Stimulated activated CD8-positive, alpha-beta memory T cell treated with anti-CD3 and anti-CD28 coated beads, Interleukin-7, amount 100 ng/mL, for 24 hours (primary cell): Measurements from ENCODE around the gene PROCR.
"Not testable (repeated sequence)": the region's sequence is repeated elsewhere in the genome, so short reads cannot be mapped to it uniquely, and the experiment has no call there.

Source experiments
- DNase-seq: peaks from one replicate; pipeline ENCODE4 v3.0.0-alpha.2; 2020; ENCODE audit warnings: low read depth

Gene PROCR

GRCh38 chr20:35171753-35172433 lies at the start of gene PROCR:
Gene PROCR (plus strand): TSS chr20:35172072. CDS start chr20:35172155, 83 bp downstream.
- DNase-seq = no peak

GRCh38 chr20:35122756-35123405 lies 49.0 kb upstream of the PROCR start:
- DNase-seq = no peak

GRCh38 chr20:35125753-35126152 lies 46.1 kb upstream of the PROCR start:
- no peak for DNase-seq

- DNase-seq = no peak
These were observed 42.2 kb upstream of the PROCR start for GRCh38 chr20:35129647-35130069.

GRCh38 chr20:35131934-35132333 lies 39.9 kb upstream of the PROCR start:
- DNase-seq = no peak

- no peak for DNase-seq
These were observed 38.8 kb upstream of the PROCR start for GRCh38 chr20:35133031-35133430.

GRCh38 chr20:35133735-35134134 lies 38.1 kb upstream of the PROCR start:
- DNase-seq = no peak

GRCh38 chr20:35134472-35134871 lies 37.4 kb upstream of the PROCR start:
- no peak for DNase-seq

GRCh38 chr20:35134880-35135279 lies 37.0 kb upstream of the PROCR start:
- DNase-seq = no peak

- no peak for DNase-seq
These were observed 35.8 kb upstream of the PROCR start for GRCh38 chr20:35135867-35136586.

GRCh38 chr20:35144694-35145093 lies 27.2 kb upstream of the PROCR start:
- no peak for DNase-seq

GRCh38 chr20:35145141-35145564 lies 26.7 kb upstream of the PROCR start:
- DNase-seq = no peak

- no peak for DNase-seq
These were observed 25.5 kb upstream of the PROCR start for GRCh38 chr20:35146299-35146919.

- peak; percentile 87 for DNase-seq
These were observed 24.8 kb upstream of the PROCR start, which contains the start of gene EDEM2 for GRCh38 chr20:35146920-35147574. Gene EDEM2 (minus strand): TSS chr20:35147336. CDS start chr20:35147258, 78 bp downstream.

- not testable (repeated sequence) for DNase-seq
These were observed 24.2 kb upstream of the PROCR start for GRCh38 chr20:35147575-35148071.

GRCh38 chr20:35150846-35151579 lies 20.9 kb upstream of the PROCR start:
- DNase-seq = no peak

GRCh38 chr20:35151736-35152135 lies 20.1 kb upstream of the PROCR start:
- DNase-seq = no peak

- DNase-seq = no peak
These were observed 15.9 kb upstream of the PROCR start for GRCh38 chr20:35155936-35156335.

- DNase-seq = no peak
These were observed 14.9 kb upstream of the PROCR start for GRCh38 chr20:35156978-35157377.

- DNase-seq = not testable (repeated sequence)
These were observed 11.5 kb upstream of the PROCR start for GRCh38 chr20:35160341-35160740.

- DNase-seq = not testable (repeated sequence)
These were observed 7.3 kb upstream of the PROCR start for GRCh38 chr20:35164531-35164930.
